Activated CD4-positive, alpha-beta T cell treated with anti-CD3 and anti-CD28 coated beads, Interleukin-2, amount 50 U/mL, for 48 hours (primary cell): ENCODE data around the gene ECHS1.
A peak's percentile ranks its signal among the peaks of the same experiment; 100 is the strongest.
"Not testable (repeated sequence)": the region's sequence is repeated elsewhere in the genome, so short reads cannot be mapped to it uniquely, and the experiment has no call there.

Source experiments
- DNase-seq, 2 experiments: peaks; one replicate each; pipeline ENCODE4 v3.0.0-alpha.2; 2020

Gene ECHS1

DNA sequence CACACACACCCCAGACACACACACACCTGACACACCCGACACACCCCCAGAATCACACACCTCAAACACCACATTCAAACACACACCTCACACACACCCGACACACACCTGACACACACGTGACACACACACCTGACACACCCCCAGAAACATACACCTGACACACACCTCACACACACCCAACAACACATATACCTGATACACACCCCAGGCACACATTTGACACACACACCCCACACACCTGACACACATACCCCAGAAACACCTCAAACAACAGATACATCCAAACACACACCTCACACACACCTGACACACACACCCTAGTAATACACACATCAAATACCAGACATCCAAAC lies 35.8 kb downstream of the ECHS1 start:
- no peak for DNase-seq

DNA sequence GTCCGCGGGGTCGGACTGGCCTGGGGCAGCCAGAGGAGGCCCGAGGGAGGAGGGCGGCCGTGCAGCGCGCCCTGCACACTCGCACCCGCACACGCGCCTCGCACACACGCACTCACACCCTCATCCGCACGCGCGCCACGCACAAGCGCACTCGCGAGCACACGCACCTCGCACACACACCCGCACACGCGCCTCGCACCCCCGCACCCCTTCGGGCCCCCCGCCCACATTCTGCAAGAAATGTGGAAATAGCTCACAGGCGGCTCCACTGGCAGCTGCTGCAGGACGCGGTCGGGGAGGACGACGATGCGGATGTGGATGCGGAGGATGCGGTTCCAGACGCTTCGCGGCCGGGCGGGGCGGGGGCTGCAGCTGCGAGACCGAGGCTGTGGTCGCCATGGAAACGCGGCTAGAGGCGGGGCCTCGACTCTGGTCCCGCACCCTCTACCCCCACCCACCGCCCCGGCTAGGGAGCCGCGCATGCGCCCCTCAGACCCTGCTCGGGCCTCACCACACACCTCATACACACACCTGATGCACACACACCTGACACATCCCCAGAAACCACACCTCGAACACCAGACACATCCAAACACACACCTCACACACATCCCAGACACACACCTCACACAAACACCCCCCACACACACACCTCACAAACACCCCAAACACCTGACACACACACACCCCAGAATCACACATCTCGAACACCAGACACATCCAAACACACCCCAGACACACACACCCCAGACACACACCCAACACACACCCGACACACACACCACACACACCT lies 36.4 kb downstream of the ECHS1 start, which contains the start of gene CALY:
CALY (minus strand) TSS at position 320 of the 793 bp plus-strand sequence. CDS start 7,907 bp downstream, outside the sequence.
- DNase-seq, result peak; percentile 62 to 63

DNA sequence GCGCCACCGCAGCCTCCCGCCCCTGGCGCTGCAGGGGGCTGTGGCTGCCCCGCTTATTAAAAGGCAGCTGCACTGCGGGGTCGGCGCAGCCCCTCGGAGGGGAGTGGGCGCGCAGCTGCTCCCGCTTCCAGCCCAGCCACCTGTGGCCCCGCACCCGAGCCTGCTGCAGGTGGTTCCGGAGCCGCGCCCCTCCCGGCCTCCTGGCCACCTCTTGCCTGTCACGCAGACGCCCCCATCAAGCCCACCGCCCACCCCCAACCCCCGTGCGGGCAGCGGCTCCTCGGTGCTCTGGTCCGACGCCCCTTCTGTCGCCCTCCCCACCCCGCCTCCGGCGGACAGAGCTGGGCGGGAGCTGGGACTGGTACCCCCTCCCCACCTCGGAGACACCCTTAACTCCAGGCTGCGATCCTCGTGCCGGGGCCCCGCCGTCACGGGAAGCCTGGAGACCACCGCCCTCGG lies 37.0 kb downstream of the ECHS1 start:
- no peak for DNase-seq

DNA sequence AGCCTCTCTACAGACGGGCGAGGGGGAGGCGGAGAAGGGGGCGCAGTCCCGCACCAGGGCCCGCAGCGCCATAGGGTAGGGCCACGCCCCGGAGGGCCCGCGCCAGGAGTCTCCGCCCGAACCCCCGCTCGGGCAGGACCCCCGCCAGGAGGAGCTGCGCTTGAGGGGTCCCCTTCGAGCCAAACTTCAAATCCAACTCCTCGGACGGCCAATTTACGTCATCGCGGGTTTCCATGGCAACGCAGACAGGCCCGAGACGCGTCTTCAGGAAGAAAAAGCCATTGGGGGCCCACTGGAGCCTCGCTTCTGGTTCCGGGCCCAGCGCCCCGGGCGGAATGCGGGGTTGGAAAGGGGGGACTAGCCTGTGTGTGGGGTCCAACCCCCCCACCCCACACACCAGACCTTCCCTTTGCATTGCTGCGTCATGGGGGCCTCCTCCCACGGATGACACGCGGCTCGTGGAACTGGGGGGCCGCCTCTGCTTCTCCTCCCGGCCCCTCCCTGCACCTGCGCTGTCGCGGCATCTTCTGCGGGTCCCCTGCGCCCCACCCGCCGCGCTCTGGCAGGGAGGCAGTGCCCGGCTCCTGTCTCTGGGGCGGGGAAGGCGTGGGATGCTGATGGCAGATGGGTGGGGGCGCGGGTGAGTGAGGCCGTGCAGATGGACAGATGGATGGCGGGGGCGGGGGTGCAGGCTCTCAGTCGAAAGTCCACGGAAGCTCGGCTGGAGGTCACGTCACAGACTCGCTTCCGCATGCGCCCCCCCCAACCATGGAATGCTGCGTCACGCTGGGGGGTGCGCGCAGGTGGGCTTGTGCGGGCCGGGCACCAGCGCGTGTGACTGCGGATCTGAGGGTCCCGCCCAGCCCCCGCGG lies 37.7 kb downstream of the ECHS1 start:
- peak; percentile 70 to 76 for DNase-seq

DNA sequence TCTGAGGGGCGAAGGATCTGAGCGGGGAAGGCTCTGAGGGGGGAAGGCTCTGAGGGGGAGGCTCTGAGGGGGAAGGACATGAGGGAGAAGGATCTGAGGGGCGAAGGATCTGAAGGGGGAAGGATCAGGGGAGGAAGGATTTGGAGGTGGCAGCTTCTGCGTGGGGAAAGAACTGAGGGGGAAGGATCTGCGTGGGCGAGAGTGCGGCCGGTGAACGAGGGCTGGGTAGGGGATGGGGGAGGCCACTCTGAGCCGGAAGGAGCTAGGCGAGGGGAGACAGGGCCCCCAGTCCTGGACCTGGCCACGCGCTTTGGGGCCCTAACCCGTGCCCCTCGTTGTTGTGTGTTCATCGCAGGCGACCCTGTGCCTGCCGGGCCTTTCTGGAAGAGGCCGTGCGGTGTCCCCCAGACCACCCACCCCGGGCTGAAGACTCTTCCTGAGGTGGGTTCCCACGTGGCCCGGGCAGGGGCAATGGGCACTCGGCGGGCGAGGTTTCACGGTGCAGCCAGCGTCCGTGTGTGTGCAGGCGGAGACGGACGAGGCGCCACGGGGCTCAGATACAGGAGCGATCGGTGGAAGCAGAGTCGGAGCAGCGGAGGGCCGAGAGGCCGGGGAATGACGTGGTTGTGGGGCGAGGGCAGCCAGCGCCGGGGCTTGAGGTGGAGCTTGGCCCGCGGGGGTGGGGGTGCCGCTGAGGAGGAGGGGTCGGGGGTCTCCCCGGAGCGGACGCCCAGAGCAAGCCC lies 38.5 kb downstream of the ECHS1 start:
- DNase-seq, result no peak

DNA sequence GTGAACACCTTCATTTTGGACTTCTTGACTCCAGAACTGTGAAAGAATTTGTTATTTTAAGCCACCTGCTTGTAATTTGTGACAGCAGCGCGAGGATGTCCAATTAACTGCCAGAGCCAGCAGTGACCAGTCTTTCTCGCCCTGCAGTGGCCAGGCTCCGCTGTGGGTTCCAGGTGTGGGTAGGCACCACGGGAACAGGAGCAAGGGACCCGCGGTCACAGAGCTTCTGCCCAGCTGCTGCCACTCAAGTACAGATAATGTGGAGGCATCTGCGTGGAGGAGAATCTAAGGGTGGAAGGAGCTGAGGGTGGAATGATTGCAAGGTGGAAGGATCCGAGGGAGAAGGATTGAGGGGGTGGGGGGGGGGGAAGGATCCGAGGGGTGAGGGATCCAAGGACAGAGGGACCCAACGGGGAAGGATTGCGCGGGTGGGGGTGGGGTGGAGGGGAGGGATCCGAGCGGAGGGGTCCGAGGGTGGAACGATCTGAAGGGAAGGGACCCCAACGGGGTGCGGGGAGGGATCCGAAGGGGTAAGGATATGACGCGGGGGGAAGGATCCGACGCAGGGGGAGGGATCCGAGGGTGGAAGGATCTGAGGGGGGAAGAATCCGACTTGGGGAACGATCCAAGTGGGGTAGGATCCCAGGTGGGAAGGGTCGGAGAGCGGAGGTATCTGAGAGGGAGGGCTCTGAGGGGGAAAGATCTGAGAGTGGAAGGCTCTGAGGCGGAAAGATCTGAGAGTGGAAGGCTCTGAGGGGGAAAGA lies 40.0 kb downstream of the ECHS1 start:
- DNase-seq, result no peak

DNA sequence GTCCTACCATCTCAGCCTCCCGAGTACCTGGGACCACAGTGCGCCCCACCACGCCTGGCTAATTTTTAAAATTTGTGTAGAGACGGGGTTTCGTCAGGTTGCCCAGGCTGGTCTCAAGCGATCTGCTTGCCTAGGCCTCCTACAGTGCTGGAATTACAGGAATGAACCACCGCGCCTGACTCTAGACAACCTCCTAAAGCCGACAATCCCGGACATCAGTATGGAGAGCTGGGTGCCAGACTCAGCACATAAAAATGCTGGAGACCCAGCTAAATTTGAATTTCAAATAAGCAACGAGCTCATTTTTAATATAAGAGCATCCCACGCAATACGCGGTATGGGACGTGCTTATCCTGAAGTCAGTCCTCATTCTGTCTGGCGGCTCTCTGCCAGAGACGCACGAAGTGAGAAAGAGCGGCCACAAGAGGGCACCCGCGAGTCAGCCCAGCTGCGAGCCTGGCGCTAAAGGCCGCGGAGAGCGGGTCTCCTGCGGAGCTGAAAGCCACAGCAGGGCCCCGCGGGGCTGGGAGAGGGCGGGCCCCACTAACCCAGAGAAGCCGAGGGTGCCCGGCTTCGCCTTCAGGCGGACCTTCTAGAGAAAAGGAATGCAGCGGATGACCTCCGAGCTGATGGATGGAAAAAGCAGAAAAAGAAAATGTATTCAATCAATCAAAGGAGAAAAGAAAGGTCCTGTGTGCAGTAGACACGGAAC lies 43.5 kb downstream of the ECHS1 start:
- DNase-seq, result peak; percentile 91 to 92

DNA sequence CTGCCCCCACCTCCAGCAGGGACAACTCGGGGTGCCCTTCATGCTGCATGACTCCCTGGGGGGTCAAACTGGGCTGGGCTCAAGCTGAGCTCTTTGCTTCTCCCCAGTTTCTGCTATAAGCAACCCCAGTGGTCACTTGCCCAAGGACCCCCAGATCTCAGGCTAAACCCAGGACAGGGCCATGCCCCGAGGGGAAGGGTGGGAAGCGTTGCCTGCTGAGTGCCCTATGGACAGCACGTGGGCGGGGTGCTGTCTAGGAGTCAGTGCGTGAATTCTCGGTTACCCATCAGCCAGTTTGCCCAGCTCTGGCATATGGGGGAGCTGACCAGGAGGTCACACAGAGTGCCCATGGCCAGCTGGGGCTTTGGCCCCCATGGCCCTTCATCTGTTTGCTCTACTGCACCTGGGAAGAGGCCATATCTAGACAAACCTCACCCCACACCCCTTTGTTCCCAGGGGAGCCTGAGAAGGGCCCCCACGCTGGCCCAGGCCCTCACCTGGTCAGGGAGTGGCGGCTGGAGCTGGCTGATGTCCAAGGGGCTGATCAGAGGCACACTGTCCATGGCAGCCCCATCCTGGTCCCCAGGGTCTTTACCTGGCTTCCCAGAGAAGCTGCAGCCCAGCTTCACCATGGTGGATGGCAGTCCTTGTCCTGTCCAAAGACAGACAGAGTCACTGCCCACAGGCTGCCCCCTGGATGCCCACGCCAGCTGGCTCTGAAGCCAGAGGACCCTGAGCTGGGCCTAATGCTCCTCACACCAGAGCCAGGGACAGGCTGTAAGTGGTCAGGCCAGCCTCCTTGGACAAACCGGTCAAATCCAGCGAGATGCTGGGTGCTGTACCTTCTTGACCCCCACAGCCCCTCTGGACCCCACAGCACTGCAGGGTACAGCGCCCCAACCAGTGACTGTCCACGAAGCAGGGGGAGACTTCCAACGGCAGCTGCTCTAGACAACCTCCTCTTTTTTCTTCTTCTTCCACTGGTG lies 44.5 kb downstream of the ECHS1 start:
- no peak for DNase-seq

DNA sequence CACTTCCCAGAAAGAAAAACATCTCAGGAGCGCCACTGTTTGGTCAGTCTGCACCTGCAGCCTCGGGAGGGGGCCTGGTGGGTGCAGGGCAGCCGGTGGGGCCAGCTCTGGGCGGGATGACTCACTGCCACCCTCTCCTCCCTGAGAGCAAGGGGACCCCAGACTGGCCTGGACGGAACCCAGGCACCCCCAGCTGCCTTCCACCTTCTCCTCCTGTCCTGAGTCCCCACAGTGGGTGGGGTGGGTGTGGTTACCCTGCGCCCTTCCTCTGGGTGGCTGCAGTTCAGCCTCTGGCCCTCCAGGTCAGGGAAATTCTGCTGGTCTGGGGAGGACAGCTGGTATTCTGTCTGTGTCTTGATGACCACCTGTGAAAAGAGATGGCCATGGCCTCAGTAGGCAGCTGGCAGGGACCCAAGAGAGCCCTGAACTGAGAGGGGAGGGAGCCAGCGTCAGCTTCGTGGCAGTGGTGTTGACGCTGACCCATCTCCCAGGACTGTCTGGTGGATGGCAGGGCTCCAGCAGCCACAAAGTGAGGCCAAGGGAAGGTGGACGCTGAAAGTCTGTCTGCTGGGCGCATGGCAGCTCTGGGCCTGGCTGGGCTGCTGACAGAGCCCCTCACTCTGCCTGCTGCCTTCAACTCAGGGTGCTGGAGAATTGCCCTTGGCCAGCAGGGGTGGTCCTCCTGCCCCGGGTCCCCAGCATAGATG lies 45.4 kb downstream of the ECHS1 start:
- no peak for DNase-seq

DNA sequence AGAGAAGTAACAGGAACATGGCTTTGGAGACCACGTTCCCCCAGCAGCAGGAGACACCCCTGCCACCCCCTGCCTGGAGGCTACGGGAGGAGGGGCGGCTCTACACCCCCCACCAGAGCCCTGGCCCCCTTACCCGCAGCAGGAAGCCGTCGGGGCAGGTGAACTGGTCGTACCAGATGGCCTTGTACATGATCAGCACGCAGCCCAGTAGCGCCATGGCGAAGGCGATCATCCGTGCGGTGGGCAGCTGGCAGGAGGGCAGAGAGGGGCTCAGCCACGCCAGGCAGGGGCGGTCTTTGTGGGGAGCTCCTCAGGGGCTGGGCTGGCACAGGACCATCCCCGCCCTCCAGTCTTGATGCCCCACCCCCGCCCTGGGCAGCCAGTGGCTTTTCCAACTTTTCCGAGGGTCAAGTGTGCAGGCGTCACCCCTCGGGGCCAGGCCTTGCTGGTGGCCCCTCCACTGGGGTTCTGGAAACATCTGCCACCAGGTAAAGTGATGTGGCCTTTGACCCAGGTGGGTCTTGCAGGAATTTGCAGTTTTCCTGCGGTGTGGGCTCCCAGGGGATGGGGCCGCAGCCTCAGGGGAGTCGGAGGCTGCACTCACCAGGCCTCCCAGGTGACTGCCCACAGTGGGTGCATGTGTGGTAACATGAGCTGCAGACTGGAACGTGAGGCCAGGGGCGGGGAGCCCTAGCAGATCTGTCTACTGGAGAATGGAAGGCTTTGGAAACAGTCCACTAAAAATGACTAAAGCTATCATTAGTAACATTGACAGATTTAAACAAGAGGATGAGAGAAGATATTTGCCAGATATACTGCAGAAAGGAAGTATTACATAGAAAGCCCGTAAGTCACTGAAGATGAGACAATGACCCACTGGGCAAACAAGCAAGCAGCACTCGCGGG lies 46.2 kb downstream of the ECHS1 start:
- DNase-seq, result no peak

DNA sequence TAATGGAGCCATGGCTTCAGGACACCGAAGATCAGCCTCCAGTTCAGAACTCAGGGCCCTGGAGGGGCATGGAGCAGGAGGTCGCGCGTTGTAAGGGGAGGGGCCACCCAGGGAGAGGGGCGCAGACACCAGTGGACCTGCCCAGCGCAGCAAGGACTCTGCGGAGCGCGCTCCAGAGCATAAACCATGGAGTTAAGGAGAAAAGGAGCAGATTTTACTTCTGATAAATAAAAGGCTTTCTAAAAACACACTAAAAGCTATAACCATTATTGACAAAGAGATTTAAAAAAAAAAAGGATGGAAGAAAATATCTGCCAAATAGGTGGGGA lies 47.0 kb downstream of the ECHS1 start:
- no peak for DNase-seq

DNA sequence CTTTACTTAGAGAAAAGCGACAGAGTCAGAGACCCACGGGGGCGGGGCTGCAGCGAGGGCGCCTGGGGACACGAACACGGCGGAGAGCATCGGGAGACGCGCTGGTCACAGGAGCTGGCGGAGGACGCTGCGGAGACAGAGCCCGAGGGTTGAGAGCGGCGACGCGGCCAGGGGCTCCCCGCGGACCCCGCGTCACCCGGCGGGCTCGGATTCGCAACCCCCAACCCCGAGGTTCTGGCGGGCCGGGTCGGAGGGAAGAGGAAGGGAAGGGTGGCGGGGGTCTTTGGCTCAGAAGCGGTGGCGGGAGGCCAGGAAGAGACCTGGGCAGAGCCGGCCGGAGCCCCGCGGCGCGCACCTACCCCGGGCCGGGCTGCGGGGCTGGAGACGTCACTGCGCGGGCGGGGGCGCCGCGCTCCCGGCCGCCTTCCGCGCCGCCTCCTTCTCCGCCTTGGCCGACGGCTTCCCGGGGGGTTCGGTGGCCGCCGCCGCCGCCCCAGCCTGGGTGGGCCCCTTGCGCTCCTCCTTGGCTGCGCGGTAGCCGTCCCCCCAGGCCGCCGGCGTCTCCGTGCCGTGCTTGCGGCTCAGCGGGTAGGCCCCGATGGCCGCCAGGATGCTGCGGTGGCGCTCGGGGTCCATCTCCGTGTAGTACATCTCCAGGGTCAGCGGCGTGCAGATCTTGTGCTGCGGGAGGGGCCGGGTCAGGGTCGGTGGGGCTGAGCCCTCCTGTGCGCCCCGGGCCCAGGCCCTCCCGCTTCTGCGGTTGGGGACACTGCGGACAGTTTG lies 47.5 kb downstream of the ECHS1 start:
- no peak for DNase-seq

DNA sequence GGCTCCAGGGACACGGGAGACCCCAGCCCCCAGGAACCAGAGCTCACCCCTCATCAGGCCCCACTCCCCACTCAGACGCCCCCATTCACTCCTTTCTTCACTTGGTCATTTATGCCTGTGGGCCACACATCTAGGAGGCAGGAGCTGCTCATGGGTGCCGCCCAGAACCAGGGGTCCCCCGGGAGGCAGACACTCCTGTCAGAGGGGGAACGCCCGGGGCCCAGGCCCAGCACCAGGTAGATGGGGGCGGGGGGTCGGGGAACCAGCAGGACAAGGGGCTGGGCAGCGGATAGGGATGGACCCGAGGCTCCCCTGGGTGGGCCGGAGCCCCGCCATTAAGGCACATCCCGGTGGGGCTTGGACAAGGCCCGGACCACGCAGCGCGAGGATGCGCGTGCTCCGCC lies 48.3 kb downstream of the ECHS1 start:
- no peak for DNase-seq

DNA sequence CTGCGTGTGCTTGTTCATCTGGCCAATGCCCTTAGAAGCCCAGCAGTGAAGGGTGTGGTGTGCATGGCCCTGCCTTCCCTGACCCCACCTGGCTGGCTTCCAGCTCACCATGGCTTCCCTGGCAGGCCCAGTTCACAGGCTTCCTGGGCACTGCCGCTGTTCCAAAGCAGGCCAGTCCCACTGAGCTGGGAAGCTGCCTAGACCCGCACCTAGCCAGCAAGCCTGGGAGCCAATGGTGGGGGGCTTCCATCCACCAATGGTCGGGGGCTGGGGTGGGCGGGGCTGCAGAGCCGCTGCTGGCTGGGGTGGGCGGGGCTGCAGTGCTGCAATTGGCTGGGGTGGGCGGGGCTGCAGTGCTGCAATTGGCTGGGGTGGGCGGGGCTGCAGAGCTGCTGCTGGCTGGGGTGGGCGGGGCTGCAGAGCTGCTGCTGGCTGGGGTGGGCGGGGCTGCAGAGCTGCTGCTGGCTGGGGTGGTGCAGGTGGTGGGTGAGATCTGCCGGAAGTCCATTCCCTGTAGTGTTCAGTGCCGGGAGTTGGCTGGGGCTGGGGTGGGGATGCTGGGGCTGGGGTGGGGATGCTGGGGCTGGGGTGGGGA lies 48.9 kb downstream of the ECHS1 start:
- DNase-seq, result peak; percentile 72 to 75

DNA sequence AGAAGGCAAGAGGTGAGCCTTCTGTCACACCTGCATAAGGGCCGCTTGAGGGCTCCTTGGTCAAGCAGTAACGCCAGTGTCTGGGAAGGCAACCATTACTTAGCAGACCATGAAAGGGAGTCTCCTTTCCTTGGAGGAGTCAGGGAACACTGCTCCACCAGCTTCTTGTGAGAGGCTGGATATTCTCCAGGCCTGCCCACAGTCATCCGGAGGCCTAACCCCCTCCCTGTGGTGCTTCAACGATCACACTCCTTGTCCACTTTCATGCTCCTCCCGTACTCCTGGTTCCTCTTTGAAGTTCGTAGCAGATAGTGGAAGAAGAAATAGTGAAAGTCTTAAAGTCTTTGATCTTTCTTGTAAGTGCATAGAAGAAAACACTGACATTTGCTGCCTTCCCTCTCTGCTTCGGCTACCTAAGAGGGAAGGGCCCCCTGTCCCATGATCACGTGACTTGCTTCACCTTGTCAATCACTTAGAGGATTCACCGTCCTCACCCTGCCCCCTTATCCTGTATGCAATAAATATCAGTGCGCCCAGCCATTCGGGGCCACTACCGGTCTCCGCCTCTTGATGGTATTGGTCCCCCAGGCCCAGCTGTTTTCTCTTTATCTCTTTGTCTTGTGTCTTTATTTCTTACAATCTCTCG lies 51.0 kb downstream of the ECHS1 start:
- not testable (repeated sequence) for DNase-seq

DNA sequence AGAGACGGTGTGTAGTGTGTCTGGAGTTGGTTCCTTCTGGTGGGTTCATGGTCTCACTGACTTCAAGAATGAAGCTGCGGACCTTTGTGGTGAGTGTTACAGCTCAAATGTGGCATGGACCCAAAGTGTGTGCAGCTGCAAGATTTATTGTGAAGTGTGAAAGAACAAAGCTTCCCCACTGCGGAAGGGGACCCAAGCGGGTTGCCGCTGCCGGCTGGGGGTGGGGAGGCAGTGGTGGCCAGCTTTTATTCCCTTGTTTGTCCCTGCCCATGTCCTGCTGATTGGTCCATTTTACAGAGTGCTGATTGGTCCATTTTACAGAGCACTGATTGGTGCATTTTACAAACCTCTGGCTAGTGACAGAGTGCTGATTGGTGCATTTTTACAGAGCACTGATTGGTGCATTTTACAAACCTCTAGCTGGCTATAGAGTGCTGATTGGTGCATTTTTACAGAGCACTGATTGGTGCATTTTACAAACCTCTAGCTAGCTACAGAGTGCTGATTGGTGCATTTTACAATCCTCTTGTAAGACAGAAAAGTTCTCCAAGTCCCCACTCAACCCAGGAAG lies 52.2 kb downstream of the ECHS1 start:
- not testable (repeated sequence) for DNase-seq
